ENCODE results near the gene C12orf57.

- TF ChIP-seq, protein P1, sequence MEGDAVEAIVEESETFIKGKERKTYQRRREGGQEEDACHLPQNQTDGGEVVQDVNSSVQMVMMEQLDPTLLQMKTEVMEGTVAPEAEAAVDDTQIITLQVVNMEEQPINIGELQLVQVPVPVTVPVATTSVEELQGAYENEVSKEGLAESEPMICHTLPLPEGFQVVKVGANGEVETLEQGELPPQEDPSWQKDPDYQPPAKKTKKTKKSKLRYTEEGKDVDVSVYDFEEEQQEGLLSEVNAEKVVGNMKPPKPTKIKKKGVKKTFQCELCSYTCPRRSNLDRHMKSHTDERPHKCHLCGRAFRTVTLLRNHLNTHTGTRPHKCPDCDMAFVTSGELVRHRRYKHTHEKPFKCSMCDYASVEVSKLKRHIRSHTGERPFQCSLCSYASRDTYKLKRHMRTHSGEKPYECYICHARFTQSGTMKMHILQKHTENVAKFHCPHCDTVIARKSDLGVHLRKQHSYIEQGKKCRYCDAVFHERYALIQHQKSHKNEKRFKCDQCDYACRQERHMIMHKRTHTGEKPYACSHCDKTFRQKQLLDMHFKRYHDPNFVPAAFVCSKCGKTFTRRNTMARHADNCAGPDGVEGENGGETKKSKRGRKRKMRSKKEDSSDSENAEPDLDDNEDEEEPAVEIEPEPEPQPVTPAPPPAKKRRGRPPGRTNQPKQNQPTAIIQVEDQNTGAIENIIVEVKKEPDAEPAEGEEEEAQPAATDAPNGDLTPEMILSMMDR (IDR thresholded peaks at IDR 0.05): no peak
- no peak for TF ChIP-seq CREB1 (CRISPR knock-in tag; IDR thresholded peaks at IDR 0.05)
- no peak for TF ChIP-seq ZNF512 (CRISPR knock-in tag; IDR thresholded peaks at IDR 0.05; ENCODE audit: borderline replicate concordance)
- TF ChIP-seq, protein P2, sequence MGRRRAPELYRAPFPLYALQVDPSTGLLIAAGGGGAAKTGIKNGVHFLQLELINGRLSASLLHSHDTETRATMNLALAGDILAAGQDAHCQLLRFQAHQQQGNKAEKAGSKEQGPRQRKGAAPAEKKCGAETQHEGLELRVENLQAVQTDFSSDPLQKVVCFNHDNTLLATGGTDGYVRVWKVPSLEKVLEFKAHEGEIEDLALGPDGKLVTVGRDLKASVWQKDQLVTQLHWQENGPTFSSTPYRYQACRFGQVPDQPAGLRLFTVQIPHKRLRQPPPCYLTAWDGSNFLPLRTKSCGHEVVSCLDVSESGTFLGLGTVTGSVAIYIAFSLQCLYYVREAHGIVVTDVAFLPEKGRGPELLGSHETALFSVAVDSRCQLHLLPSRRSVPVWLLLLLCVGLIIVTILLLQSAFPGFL (CRISPR knock-in tag; IDR thresholded peaks at IDR 0.05; ENCODE audit: borderline replicate concordance): no peak
- TF ChIP-seq TP53 (CRISPR knock-in tag; IDR thresholded peaks at IDR 0.05): no peak
- no peak for TF ChIP-seq ZBTB43 (CRISPR knock-in tag; IDR thresholded peaks at IDR 0.05)
- TF ChIP-seq, protein P3, sequence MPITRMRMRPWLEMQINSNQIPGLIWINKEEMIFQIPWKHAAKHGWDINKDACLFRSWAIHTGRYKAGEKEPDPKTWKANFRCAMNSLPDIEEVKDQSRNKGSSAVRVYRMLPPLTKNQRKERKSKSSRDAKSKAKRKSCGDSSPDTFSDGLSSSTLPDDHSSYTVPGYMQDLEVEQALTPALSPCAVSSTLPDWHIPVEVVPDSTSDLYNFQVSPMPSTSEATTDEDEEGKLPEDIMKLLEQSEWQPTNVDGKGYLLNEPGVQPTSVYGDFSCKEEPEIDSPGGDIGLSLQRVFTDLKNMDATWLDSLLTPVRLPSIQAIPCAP (CRISPR knock-in tag; IDR thresholded peaks at IDR 0.05): no peak
- TF ChIP-seq, protein P4, sequence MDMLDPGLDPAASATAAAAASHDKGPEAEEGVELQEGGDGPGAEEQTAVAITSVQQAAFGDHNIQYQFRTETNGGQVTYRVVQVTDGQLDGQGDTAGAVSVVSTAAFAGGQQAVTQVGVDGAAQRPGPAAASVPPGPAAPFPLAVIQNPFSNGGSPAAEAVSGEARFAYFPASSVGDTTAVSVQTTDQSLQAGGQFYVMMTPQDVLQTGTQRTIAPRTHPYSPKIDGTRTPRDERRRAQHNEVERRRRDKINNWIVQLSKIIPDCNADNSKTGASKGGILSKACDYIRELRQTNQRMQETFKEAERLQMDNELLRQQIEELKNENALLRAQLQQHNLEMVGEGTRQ (CRISPR knock-in tag; IDR thresholded peaks at IDR 0.05): no peak
- TF ChIP-seq ZNF138 (CRISPR knock-in tag; conservative IDR thresholded peaks at IDR 0.05): no peak
- TF ChIP-seq ATF1 (CRISPR knock-in tag; IDR thresholded peaks at IDR 0.05): no peak
- no peak for TF ChIP-seq FOXP1 (CRISPR knock-in tag; IDR thresholded peaks at IDR 0.05; ENCODE audit: borderline replicate concordance)
- TF ChIP-seq SMAD3 (CRISPR knock-in tag; IDR thresholded peaks at IDR 0.05; ENCODE audit: borderline replicate concordance): no peak
- no peak for TF ChIP-seq TEAD1 (CRISPR knock-in tag; IDR thresholded peaks at IDR 0.05)
Observed at GRCh38 chr12:6904280-6905276, 39.2 kb upstream of the C12orf57 start, which contains the start of gene LRRC23.
